Brain pericyte (primary cell): ENCODE measurements around the gene ATIC.
"Not testable (repeated sequence)": the region's sequence is repeated elsewhere in the genome, so short reads cannot be mapped to it uniquely, and the experiment has no call there.

ENCODE experiments used
- DNase-seq: peaks from one replicate; pipeline ENCODE4 v3.0.0-alpha.2; 2012; ENCODE audit warnings: low read depth, low spot score

The ATIC gene

GRCh38 chr2:215315301-215315700 lies 3.4 kb downstream of the ATIC start:
- no peak for DNase-seq

DNA sequence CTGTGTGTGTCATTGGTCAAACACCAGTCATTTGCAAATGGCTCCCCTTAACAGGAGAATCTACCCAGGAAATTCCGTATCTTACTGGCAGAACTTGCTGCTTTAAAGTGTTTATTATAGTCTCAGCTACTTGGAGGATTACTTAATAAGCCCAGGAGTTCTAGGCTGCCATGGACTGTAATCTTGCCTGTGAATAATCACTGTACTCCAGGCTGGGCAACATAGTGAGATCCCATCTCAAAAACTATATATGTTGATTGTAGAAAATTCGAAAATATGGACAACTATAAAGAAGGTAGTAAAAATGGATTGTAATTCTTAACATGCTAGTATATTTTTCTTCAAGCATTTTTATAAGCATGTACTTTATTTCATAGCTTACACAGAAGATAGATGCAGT lies 4.5 kb downstream of the ATIC start:
- DNase-seq = no peak

- DNase-seq = no peak
Observed at GRCh38 chr2:215319500-215319899, 7.6 kb downstream of the ATIC start.

DNA sequence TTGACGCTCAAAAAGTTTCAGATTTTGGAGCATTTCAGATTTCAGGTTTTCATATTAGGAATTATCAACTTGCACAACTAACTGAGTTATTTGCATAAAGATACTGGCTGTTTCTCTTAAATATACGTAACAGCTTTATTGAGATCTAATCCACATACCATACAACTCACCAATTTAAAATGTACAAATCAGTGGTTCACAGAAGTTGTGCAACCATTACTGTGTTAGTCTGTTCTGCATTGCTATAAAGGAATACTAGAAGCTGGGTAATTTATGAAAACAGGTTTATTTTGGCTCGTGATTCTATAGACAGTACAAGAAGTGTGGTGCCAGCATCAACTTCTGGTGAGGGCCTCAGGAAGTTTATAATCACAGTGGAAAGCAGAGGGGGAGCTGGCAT lies 8.2 kb downstream of the ATIC start:
- DNase-seq = no peak

- no peak for DNase-seq
Observed at GRCh38 chr2:215320679-215321078, 8.8 kb downstream of the ATIC start.

DNA sequence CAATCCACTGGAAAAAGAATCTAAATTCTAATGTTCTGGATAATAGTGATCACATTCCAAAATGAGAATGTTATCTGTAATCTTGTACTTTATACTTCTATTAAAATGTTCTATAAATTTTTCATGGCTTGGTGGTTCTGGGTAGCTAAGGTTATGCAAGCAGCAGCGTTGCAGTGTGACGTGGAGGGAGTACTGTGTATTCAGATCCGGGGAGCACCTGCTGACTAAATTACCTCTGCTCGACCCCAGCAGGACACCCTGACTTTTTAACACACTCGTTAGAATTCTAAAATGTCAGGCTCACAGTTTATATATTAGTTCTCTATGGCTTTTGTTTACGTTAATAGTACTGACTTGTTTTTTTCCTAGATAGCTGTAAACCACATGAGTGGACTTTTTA lies 13.0 kb downstream of the ATIC start:
- DNase-seq = no peak

DNA sequence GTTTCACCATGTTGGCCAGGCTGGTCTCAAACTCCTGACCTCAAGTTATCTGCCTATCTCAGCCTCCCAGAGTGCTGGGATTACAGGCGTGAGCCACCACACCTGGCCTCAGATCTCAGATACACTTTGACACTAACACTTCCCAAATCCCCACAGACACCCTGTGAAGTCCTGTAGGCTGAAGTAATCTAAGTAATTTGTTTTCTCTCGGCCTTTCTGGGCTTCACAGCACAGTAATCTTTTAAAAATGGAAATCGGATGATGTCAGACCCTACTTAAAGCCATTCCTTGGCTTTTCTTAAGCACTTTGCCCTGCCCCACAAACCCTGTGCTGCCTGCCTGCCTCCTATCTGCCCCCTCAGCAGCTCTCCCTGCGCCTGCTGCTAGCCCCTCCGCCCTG lies 16.2 kb downstream of the ATIC start:
- DNase-seq = no peak

- DNase-seq = no peak
Observed at GRCh38 chr2:215332872-215333595, 21.2 kb downstream of the ATIC start.

GRCh38 chr2:215338883-215339679 lies 27.2 kb downstream of the ATIC start:
- DNase-seq = no peak

GRCh38 chr2:215347878-215348277 lies 36.0 kb downstream of the ATIC start:
- no peak for DNase-seq

DNA sequence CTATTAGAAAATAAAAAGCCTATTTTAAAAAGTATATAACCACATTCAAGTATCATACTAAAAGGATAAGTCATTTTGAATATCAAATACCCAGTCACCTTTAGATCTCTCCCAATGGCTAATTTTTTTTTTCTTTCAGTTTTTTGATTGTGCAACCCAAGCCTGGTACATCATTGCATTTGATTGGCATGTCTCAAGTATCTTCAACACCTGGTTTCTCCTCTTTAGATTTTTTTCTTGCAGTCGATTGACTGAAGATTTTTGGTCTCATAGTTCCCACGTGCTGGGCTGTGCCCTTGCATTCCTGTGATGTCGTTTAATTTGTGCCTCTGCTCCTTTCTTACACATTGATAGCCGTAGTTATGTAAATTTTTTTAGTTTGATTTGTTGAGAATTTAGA lies 40.7 kb downstream of the ATIC start:
- no peak for DNase-seq

GRCh38 chr2:215354771-215355695 lies 43.2 kb downstream of the ATIC start:
- DNase-seq = no peak

DNA sequence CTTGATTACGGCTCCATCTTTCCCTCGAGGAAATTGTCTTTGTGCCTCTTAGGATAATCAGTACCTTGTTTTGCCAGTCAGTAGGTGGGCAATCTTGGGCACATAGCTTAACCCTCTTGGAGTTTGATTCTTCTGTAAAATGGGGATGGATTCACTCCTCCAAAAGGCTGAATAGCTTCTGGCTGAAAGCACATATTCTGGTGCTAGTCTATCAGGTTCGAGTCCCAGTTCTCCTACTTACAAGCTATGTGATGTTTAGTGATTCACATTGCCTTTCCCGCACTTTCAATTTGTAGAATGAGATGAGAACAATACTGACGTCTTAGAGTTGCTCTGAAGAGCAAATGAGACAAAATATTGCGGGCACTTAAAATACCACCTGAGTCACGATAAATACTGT lies 43.9 kb downstream of the ATIC start:
- DNase-seq = no peak

DNA sequence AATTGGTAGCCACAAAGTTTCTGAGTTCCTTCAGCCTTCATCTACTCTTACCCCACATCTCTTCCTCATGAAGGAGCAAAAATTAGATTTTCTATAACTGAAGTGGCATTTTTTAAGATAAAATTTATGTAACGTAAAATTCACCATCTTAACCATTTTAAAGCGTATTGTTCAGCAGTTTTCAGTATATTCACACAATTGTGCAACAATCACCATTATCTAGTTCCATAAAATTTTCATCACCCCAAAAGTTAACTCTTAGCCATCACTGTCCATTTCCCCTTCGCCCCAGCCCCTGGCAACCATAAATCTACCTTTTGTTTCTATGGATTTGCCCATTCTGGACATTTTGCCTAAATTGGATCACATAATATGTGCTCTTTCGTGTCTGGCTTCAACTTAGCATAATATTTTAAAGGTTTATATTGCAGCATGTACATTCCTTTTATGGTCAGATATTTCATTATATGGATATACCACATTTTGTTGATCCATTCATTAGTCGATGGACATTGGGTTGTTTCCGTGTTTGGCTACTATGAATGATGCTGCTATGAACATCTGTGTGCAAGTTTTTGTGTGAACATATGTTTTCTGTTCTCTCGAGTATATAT lies 44.6 kb downstream of the ATIC start:
- no peak for DNase-seq

- DNase-seq = no peak
Observed at GRCh38 chr2:215356948-215357461, 45.1 kb downstream of the ATIC start.

DNA sequence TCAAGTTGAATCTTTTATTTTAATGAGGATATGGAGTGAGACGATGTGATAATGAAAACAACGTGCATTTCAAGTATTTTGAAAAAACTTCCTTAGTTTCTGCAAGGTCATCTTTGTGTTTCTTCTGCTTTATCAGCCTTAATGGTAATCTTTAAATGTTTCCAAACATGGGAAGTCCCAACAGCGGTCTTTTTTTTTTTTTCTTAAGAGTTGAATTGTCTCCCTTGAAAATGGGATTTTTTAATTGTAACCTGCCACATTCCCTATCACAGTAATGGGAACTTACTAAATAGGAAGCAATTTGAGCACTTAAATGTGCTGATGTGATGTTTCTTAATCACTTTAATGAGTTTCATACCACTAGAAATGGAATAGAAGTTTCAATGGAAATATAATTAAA lies 45.8 kb downstream of the ATIC start:
- DNase-seq = no peak

- no peak for DNase-seq
Observed at GRCh38 chr2:215358312-215358845, 46.5 kb downstream of the ATIC start.

DNA sequence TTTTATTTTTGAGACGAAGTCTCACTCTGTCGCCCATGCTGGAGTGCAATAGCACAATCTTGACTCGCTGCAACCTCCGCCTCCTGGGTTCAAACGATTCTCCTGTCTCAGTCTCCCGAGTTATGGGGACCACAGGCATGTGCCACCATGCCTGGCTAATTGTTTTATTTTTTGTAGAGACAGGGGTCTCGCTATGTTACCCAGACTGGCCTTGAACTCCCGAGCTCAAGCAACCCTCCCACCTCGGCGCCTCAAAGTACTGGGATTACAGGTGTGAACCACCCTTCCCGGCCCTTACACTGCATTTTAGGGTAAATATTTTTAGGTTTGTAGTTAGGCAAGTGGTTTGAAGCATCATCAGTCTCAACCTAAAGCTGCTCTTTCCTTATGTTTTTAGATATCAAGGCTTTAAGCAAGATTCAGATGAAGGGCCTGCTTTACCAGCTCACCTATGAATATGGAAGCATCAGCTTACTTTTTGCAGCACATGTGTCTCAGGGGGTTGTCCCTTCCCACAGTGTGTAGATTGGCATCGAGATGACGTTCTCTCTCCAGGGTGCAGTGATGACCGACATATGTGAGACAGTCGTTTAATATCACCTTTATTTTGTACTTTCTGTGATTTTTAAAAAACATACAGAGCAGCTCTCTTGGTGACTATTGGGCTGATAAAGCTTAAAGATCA lies 47.2 kb downstream of the ATIC start:
- DNase-seq = no peak

DNA sequence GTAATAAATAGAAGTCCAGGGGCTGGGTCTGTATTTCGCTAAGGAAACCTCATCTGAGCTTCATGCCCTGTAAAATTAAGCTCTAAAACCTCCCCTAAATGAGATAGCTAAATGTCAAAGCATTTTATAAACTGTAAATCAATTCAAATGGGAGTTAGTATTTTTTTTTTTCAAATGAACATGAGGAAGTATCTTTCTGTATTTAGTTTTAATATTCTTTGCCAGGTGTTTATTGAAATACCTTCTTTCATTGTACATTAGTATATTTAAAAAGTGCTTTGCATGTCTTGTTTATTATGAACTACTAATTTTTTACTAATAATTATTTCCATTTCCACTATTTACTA lies 47.7 kb downstream of the ATIC start:
- DNase-seq = no peak

DNA sequence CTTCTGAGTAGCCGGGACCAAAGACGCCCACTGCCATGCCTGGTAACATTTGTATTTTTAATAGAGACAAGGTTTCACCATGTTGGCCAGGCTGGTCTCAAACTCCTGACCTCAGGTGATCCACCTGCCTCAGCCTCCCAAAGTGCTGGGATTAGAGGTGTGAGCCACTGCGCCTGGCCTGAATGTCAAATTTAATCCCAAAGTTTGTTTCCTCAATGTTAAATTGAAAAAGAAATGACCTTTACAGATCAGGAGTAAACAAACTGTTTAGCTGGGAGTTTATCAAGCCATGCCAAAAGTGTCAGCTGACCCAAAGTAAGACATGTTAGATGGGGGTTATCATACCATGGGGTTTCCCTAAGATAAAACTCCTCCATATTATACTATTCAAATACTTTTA lies 48.2 kb downstream of the ATIC start:
- DNase-seq = not testable (repeated sequence)

DNA sequence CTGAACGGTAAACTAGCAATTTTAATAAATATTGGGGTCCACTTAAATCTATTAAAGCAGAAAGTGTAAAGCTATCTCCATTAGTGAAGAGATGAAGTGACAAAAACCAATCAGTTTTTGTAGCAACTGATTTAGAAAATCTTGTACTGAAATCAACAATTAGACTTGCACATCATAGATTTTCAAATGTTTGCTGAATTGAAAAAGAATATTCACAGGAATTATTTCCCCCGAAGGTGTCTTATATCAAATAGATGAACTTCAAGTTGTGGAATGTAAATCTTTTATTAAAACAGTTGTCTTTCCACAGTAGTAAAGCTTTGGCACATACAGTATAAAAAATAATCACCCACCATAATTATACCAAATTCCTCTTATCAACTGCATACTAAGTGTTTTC lies 48.7 kb downstream of the ATIC start:
- DNase-seq = no peak
